Measurements from ENCODE around the gene ZNRF2.

ZNRF2 gene

GRCh38 chr7:30323006-30323355, 38.6 kb downstream of the ZNRF2 start:
- H3K27ac ChIP-seq (ENCODE audit: low read length), result peak overlapping the region; percentile 83
- H3K9me3 ChIP-seq (ENCODE audit: control insufficient read depth in 1 of 2, low read length in 2 of 2), result no peaks in the 10 kb centered on the region
- no peaks in the 10 kb centered on the region for H3K36me3 ChIP-seq (ENCODE audit: control insufficient read depth in 1 of 2, insufficient read depth in 2 of 2, low read length in 2 of 2)
- H3K4me3 ChIP-seq (ENCODE audit: low read depth in 1 of 2, low read length in 2 of 2), result peak overlapping the region in 1 of 2 donors; percentile 33
- no peaks in the 10 kb centered on the region for H3K27me3 ChIP-seq (ENCODE audit: low read depth, low read length)
- peaks cover 12 to 18% of the 10 kb centered on the region in 2 donors for H3K4me1 ChIP-seq (ENCODE audit: control insufficient read depth in 1 of 2, insufficient read depth in 2 of 2, low read length in 2 of 2)

GRCh38 chr7:30327813-30328212, 43.4 kb downstream of the ZNRF2 start:
- Histone ChIP-seq H3K4me1 (ENCODE audit: control insufficient read depth in 1 of 2, insufficient read depth in 2 of 2, low read length in 2 of 2) (peaks cover 7 to 19% of the 10 kb centered on the region in 2 donors), H3K27ac (ENCODE audit: low read length) (no peak overlapping the region), H3K27me3 (ENCODE audit: low read depth, low read length) (no peaks in the 10 kb centered on the region), H3K4me3 (ENCODE audit: low read depth in 1 of 2, low read length in 2 of 2) (no peak overlapping the region), H3K36me3 (ENCODE audit: control insufficient read depth in 1 of 2, insufficient read depth in 2 of 2, low read length in 2 of 2) (no peaks in the 10 kb centered on the region), H3K9me3 (ENCODE audit: control insufficient read depth in 1 of 2, low read length in 2 of 2) (no peaks in the 10 kb centered on the region)

- Histone ChIP-seq H3K4me3 (ENCODE audit: low read depth in 1 of 2, low read length in 2 of 2) (no peak overlapping the region), H3K4me1 (ENCODE audit: control insufficient read depth in 1 of 2, insufficient read depth in 2 of 2, low read length in 2 of 2) (peaks cover 7 to 18% of the 10 kb centered on the region in 2 donors), H3K9me3 (ENCODE audit: control insufficient read depth in 1 of 2, low read length in 2 of 2) (no peaks in the 10 kb centered on the region), H3K27me3 (ENCODE audit: low read depth, low read length) (no peaks in the 10 kb centered on the region), H3K27ac (ENCODE audit: low read length) (no peak overlapping the region), H3K36me3 (ENCODE audit: control insufficient read depth in 1 of 2, insufficient read depth in 2 of 2, low read length in 2 of 2) (no peaks in the 10 kb centered on the region)
Observed at GRCh38 chr7:30328381-30328780, 44.0 kb downstream of the ZNRF2 start.

GRCh38 chr7:30329716-30330115, 45.3 kb downstream of the ZNRF2 start:
- H3K27ac ChIP-seq (ENCODE audit: low read length), result no peak overlapping the region

GRCh38 chr7:30330134-30331111, 46.0 kb downstream of the ZNRF2 start:
- no peak overlapping the region for H3K4me3 ChIP-seq (ENCODE audit: low read depth in 1 of 2, low read length in 2 of 2)
- H3K27ac ChIP-seq (ENCODE audit: low read length), result no peak overlapping the region
- H3K4me1 ChIP-seq (ENCODE audit: control insufficient read depth in 1 of 2, insufficient read depth in 2 of 2, low read length in 2 of 2), result peaks cover 7 to 18% of the 10 kb centered on the region in 2 donors
- H3K9me3 ChIP-seq (ENCODE audit: control insufficient read depth in 1 of 2, low read length in 2 of 2), result no peaks in the 10 kb centered on the region
- H3K36me3 ChIP-seq (ENCODE audit: control insufficient read depth in 1 of 2, insufficient read depth in 2 of 2, low read length in 2 of 2), result no peaks in the 10 kb centered on the region
- no peaks in the 10 kb centered on the region for H3K27me3 ChIP-seq (ENCODE audit: low read depth, low read length)

More at GRCh38 chr7:30329716-30330115, 45.3 kb downstream of the ZNRF2 start:
- no peaks in the 10 kb centered on the region for H3K9me3 ChIP-seq (ENCODE audit: control insufficient read depth in 1 of 2, low read length in 2 of 2)
- H3K4me1 ChIP-seq (ENCODE audit: control insufficient read depth in 1 of 2, insufficient read depth in 2 of 2, low read length in 2 of 2), result peaks cover 7 to 18% of the 10 kb centered on the region in 2 donors
- H3K36me3 ChIP-seq (ENCODE audit: control insufficient read depth in 1 of 2, insufficient read depth in 2 of 2, low read length in 2 of 2), result no peaks in the 10 kb centered on the region
- H3K27me3 ChIP-seq (ENCODE audit: low read depth, low read length), result no peaks in the 10 kb centered on the region
- no peak overlapping the region for H3K4me3 ChIP-seq (ENCODE audit: low read depth in 1 of 2, low read length in 2 of 2)

GRCh38 chr7:30331338-30331737, 46.9 kb downstream of the ZNRF2 start:
- peaks cover 7 to 18% of the 10 kb centered on the region in 2 donors for H3K4me1 ChIP-seq (ENCODE audit: control insufficient read depth in 1 of 2, insufficient read depth in 2 of 2, low read length in 2 of 2)
- no peaks in the 10 kb centered on the region for H3K36me3 ChIP-seq (ENCODE audit: control insufficient read depth in 1 of 2, insufficient read depth in 2 of 2, low read length in 2 of 2)
- H3K4me3 ChIP-seq (ENCODE audit: low read depth in 1 of 2, low read length in 2 of 2), result no peak overlapping the region
- no peak overlapping the region for H3K27ac ChIP-seq (ENCODE audit: low read length)
- H3K27me3 ChIP-seq (ENCODE audit: low read depth, low read length), result no peaks in the 10 kb centered on the region
- H3K9me3 ChIP-seq (ENCODE audit: control insufficient read depth in 1 of 2, low read length in 2 of 2), result no peaks in the 10 kb centered on the region

GRCh38 chr7:30332549-30332948, 48.2 kb downstream of the ZNRF2 start:
- no peak overlapping the region for H3K4me3 ChIP-seq (ENCODE audit: low read depth in 1 of 2, low read length in 2 of 2)
- no peaks in the 10 kb centered on the region for H3K9me3 ChIP-seq (ENCODE audit: control insufficient read depth in 1 of 2, low read length in 2 of 2)
- H3K27ac ChIP-seq (ENCODE audit: low read length), result no peak overlapping the region
- no peaks in the 10 kb centered on the region for H3K27me3 ChIP-seq (ENCODE audit: low read depth, low read length)
- no peaks in the 10 kb centered on the region for H3K36me3 ChIP-seq (ENCODE audit: control insufficient read depth in 1 of 2, insufficient read depth in 2 of 2, low read length in 2 of 2)
- H3K4me1 ChIP-seq (ENCODE audit: control insufficient read depth in 1 of 2, insufficient read depth in 2 of 2, low read length in 2 of 2), result peaks cover 7 to 18% of the 10 kb centered on the region in 2 donors

- H3K27ac ChIP-seq (ENCODE audit: low read length), result no peak overlapping the region
- H3K36me3 ChIP-seq (ENCODE audit: control insufficient read depth in 1 of 2, insufficient read depth in 2 of 2, low read length in 2 of 2), result no peaks in the 10 kb centered on the region
- H3K4me3 ChIP-seq (ENCODE audit: low read depth in 1 of 2, low read length in 2 of 2), result no peak overlapping the region
- H3K4me1 ChIP-seq (ENCODE audit: control insufficient read depth in 1 of 2, insufficient read depth in 2 of 2, low read length in 2 of 2), result no peaks in the 10 kb centered on the region
- no peaks in the 10 kb centered on the region for H3K27me3 ChIP-seq (ENCODE audit: low read depth, low read length)
- H3K9me3 ChIP-seq (ENCODE audit: control insufficient read depth in 1 of 2, low read length in 2 of 2), result no peaks in the 10 kb centered on the region
Observed at GRCh38 chr7:30335763-30336487, 51.5 kb downstream of the ZNRF2 start.

GRCh38 chr7:30344513-30344912, 60.1 kb downstream of the ZNRF2 start:
- H3K4me3 ChIP-seq (ENCODE audit: low read depth in 1 of 2, low read length in 2 of 2), result no peak overlapping the region
- peaks cover 0 to 4% of the 10 kb centered on the region in 2 donors for H3K9me3 ChIP-seq (ENCODE audit: control insufficient read depth in 1 of 2, low read length in 2 of 2)
- H3K4me1 ChIP-seq (ENCODE audit: control insufficient read depth in 1 of 2, insufficient read depth in 2 of 2, low read length in 2 of 2), result peaks cover 0 to 11% of the 10 kb centered on the region in 2 donors
- no peak overlapping the region for H3K27ac ChIP-seq (ENCODE audit: low read length)
- H3K27me3 ChIP-seq (ENCODE audit: low read depth, low read length), result no peaks in the 10 kb centered on the region
- no peaks in the 10 kb centered on the region for H3K36me3 ChIP-seq (ENCODE audit: control insufficient read depth in 1 of 2, insufficient read depth in 2 of 2, low read length in 2 of 2)

GRCh38 chr7:30347226-30348082, 63.1 kb downstream of the ZNRF2 start:
- H3K36me3 ChIP-seq (ENCODE audit: control insufficient read depth in 1 of 2, insufficient read depth in 2 of 2, low read length in 2 of 2), result no peaks in the 10 kb centered on the region
- no peaks in the 10 kb centered on the region for H3K27me3 ChIP-seq (ENCODE audit: low read depth, low read length)
- no peak overlapping the region for H3K4me3 ChIP-seq (ENCODE audit: low read depth in 1 of 2, low read length in 2 of 2)
- H3K4me1 ChIP-seq (ENCODE audit: control insufficient read depth in 1 of 2, insufficient read depth in 2 of 2, low read length in 2 of 2), result peaks cover 0 to 15% of the 10 kb centered on the region in 2 donors
- no peaks in the 10 kb centered on the region for H3K9me3 ChIP-seq (ENCODE audit: control insufficient read depth in 1 of 2, low read length in 2 of 2)
- no peak overlapping the region for H3K27ac ChIP-seq (ENCODE audit: low read length)

All from muscle layer of duodenum (tissue), 2 donors.